SK-N-SH (cell line): Measurements from ENCODE around the gene ACTR3.

Experiments used
- GABPA ChIP-seq: IDR thresholded peaks from 2 replicates; pipeline ENCODE4 v1.4.0; 2012; ENCODE audit warnings: low read depth, mild to moderate bottlenecking
- GATA2 ChIP-seq: sonication (generic); formaldehyde crosslinking; IDR thresholded peaks from 2 replicates; pipeline ENCODE4 v1.5.0; 2020; ENCODE audit warnings: mild to moderate bottlenecking, missing genetic modification reagents
- MAX ChIP-seq: IDR thresholded peaks from 2 replicates; pipeline ENCODE4 v1.4.0; 2012; ENCODE audit warnings: low read depth
- POLR2AphosphoS5 ChIP-seq: IDR thresholded peaks from 2 replicates; pipeline ENCODE4 v1.6.1; 2012; ENCODE audit warnings: low read depth, low read length
- RAD21 ChIP-seq: IDR thresholded peaks from 2 replicates; pipeline ENCODE4 v1.6.1; 2012; ENCODE audit warnings: mild to moderate bottlenecking, low read length
- TF ChIP-seq, protein P1 (sequence below): fragments of 200-600 bp; sonication (generic); IDR thresholded peaks from 2 replicates; pipeline ENCODE4 v1.6.1; 2017; ENCODE audit warnings: antibody characterized with exemption, mild to moderate bottlenecking, moderate library complexity
- TF ChIP-seq, protein P2 (sequence below): IDR thresholded peaks from 2 replicates; pipeline ENCODE4 v1.4.0; 2012; ENCODE audit warnings: low read depth, borderline replicate concordance

- TF ChIP-seq, protein P1, sequence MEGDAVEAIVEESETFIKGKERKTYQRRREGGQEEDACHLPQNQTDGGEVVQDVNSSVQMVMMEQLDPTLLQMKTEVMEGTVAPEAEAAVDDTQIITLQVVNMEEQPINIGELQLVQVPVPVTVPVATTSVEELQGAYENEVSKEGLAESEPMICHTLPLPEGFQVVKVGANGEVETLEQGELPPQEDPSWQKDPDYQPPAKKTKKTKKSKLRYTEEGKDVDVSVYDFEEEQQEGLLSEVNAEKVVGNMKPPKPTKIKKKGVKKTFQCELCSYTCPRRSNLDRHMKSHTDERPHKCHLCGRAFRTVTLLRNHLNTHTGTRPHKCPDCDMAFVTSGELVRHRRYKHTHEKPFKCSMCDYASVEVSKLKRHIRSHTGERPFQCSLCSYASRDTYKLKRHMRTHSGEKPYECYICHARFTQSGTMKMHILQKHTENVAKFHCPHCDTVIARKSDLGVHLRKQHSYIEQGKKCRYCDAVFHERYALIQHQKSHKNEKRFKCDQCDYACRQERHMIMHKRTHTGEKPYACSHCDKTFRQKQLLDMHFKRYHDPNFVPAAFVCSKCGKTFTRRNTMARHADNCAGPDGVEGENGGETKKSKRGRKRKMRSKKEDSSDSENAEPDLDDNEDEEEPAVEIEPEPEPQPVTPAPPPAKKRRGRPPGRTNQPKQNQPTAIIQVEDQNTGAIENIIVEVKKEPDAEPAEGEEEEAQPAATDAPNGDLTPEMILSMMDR: no peak
- TF ChIP-seq GABPA: no peak
- TF ChIP-seq POLR2AphosphoS5: no peak
- TF ChIP-seq RAD21: no peak
- TF ChIP-seq, protein P2, sequence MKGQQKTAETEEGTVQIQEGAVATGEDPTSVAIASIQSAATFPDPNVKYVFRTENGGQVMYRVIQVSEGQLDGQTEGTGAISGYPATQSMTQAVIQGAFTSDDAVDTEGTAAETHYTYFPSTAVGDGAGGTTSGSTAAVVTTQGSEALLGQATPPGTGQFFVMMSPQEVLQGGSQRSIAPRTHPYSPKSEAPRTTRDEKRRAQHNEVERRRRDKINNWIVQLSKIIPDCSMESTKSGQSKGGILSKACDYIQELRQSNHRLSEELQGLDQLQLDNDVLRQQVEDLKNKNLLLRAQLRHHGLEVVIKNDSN: no peak
- no peak for TF ChIP-seq GATA2 (CRISPR knock-in tag)
- TF ChIP-seq MAX: no peak
These were observed 2.7 kb upstream of the ACTR3 start for GRCh38 chr2:113887009-113887792.
